Hematopoietic multipotent progenitor cell (in vitro differentiated cells): ENCODE results near the gene ASIC2. TPM values are rescaled to one million over a fixed set of nuclear protein-coding genes. Genes with fewer than 3 reads are reported as not detected.

ENCODE experiments used
- DNase-seq, 3 donors: peaks; one replicate each; pipeline ENCODE4 v3.0.0-alpha.2; 2011 to 2015; ENCODE audit warnings: low read depth in 2 of 3, low spot score in 2 of 3
- total RNA-seq: library from RNA; depleted of rRNA; stranded (reverse); fragments of >200 nt; gene quantifications from one replicate; pipeline ENCODE4 v1.2.3, GENCODE V29; 2012

Gene ASIC2
- under 0.01 TPM for total RNA-seq

GRCh38 chr17:33292981-33293867 lies at the start of gene ASIC2:
Gene ASIC2 (minus strand): TSS chr17:33293295.
- peak in 2 of 3 donors; percentile 12 to 31 for DNase-seq

- no peak for DNase-seq
Measured at GRCh38 chr17:33342025-33342424, 48.9 kb upstream of the ASIC2 start.

- no peak for DNase-seq
Measured at GRCh38 chr17:33338242-33338641, 45.1 kb upstream of the ASIC2 start.

- no peak for DNase-seq
Measured at GRCh38 chr17:33335491-33336173, 42.5 kb upstream of the ASIC2 start.

- DNase-seq = no peak
Measured at GRCh38 chr17:33334703-33335102, 41.6 kb upstream of the ASIC2 start.

GRCh38 chr17:33330877-33331276 lies 37.8 kb upstream of the ASIC2 start:
- DNase-seq = no peak

GRCh38 chr17:33328129-33328528 lies 35.0 kb upstream of the ASIC2 start:
- DNase-seq = peak in 1 of 3 donors; percentile 4

- DNase-seq = no peak
Measured at GRCh38 chr17:33324736-33325135, 31.6 kb upstream of the ASIC2 start.

- no peak for DNase-seq
Measured at GRCh38 chr17:33322063-33322462, 29.0 kb upstream of the ASIC2 start.

- DNase-seq = no peak
Measured at GRCh38 chr17:33318241-33318640, 25.1 kb upstream of the ASIC2 start.

- no peak for DNase-seq
Measured at GRCh38 chr17:33316746-33317145, 23.7 kb upstream of the ASIC2 start.

GRCh38 chr17:33310296-33310695 lies 17.2 kb upstream of the ASIC2 start:
- DNase-seq = no peak

GRCh38 chr17:33303254-33303653 lies 10.2 kb upstream of the ASIC2 start:
- no peak for DNase-seq

GRCh38 chr17:33302394-33302793 lies 9.3 kb upstream of the ASIC2 start:
- DNase-seq = peak in 1 of 3 donors; percentile 1

- DNase-seq = no peak
Measured at GRCh38 chr17:33300241-33300640, 7.1 kb upstream of the ASIC2 start.

GRCh38 chr17:33299115-33299514 lies 6.0 kb upstream of the ASIC2 start:
- no peak for DNase-seq

GRCh38 chr17:33297643-33298042 lies 4.5 kb upstream of the ASIC2 start:
- DNase-seq = no peak

- no peak for DNase-seq
Measured at GRCh38 chr17:33294994-33295393, 1.9 kb upstream of the ASIC2 start.

GRCh38 chr17:33292201-33292980 lies 704 bp downstream of the ASIC2 start:
- DNase-seq = peak in 2 of 3 donors; percentile 18 to 25

GRCh38 chr17:33291248-33292200 lies 1.6 kb downstream of the ASIC2 start:
- DNase-seq = peak in 2 of 3 donors; percentile 10 to 31
